Measurements from ENCODE around the gene FMNL2.
A peak's percentile ranks its signal among the peaks of the same experiment; 100 is the strongest.
"Not testable (repeated sequence)": the region's sequence is repeated elsewhere in the genome, so short reads cannot be mapped to it uniquely, and the experiment has no call there.

The FMNL2 gene

DNA sequence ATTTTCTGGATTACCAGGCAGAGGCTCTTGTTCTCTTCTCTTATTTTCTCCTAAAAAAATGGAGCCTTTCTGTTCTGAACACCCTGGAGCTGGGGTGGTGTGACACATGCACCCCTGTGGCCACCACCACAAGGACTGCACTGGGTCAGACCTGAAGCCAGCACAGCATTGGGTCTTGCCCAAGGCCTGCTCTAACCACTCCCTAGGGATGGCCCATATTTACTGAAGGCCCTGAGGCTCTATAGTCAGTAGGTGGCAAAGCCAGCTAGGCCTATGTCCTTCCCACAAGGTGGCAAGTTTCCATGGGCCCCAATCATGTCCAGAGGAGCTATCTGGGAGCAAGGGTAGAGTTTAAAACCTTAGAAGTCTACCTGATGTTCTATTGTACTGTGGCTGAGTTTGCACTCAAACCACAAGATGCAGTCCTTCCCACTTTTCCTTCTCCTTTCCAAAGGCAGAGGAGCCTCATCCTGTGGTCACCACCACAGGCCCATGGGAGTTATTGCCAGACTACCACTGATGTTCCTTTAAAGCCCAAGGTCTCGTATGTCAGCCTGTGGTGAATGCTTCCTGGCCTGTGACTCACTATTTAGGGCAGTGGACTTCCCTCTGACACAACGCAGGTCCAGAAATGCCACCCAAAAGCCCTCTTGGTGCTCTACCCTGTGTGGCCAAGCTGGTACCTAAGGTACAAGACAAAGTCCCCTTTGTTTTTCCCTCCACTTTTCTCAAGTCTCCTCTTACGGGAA lies 15.0 kb upstream of the FMNL2 start:
- Histone ChIP-seq H3K9ac (no peak overlapping the region), H3K27me3 (no peaks in the 10 kb centered on the region), H3K36me3 (no peaks in the 10 kb centered on the region), H3K4me1 (peaks cover 9 to 23% (median 18%) of the 10 kb centered on the region in 10 experiments), H4K20me1 (no peaks in the 10 kb centered on the region), H3K9me3 (replicated peaks in 1 of 11) (peaks cover 13 to 25% (median 20%) of the 10 kb centered on the region in 11 experiments; a peak in 19 of 22 replicates), H3K4me3 (no peak overlapping the region), H3K4me2 (peak overlapping the region; percentile 42 to 93 (median 81)), H3K27ac (peak overlapping the region in 1 of 11 experiments; percentile 31; a peak in 1 of 22 replicates)
- TF ChIP-seq Cebpa-rat (IDR thresholded peaks at IDR 0.05), result no peak

- no peak for TF ChIP-seq Cebpa-rat (IDR thresholded peaks at IDR 0.05)
- H3K27me3 ChIP-seq, result no peaks in the 10 kb centered on the region
- H3K4me2 ChIP-seq, result peak overlapping the region in 6 of 11 experiments; percentile 70 to 93 (median 87); a peak in 6 of 22 replicates
These were observed 14.2 kb upstream of the FMNL2 start for GRCh38 chr2:152320814-152321213.

GRCh38 chr2:152322222-152322621 lies 12.8 kb upstream of the FMNL2 start:
- H3K4me2 ChIP-seq, result no peak overlapping the region
- H3K27me3 ChIP-seq, result no peaks in the 10 kb centered on the region
- H4K20me1 ChIP-seq, result no peaks in the 10 kb centered on the region
- H3K4me3 ChIP-seq, result no peak overlapping the region
- TF ChIP-seq Cebpa-rat (IDR thresholded peaks at IDR 0.05), result no peak
- H3K4me1 ChIP-seq, result peaks cover 9 to 23% (median 18%) of the 10 kb centered on the region in 10 experiments
- H3K9ac ChIP-seq, result no peak overlapping the region
- peaks cover 0 to 10% (median 2%) of the 10 kb centered on the region in 11 experiments; a peak in 13 of 22 replicates for H3K9me3 ChIP-seq (replicated peaks in 1 of 11)
- H3K27ac ChIP-seq, result no peak overlapping the region
- H3K36me3 ChIP-seq, result no peaks in the 10 kb centered on the region

More at GRCh38 chr2:152320814-152321213, 14.2 kb upstream of the FMNL2 start:
- H3K9ac ChIP-seq, result no peak overlapping the region
- peak overlapping the region in 1 of 11 experiments; percentile 31; a peak in 1 of 22 replicates for H3K27ac ChIP-seq
- H3K4me1 ChIP-seq, result peaks cover 9 to 23% (median 18%) of the 10 kb centered on the region in 10 experiments
- H3K4me3 ChIP-seq, result no peak overlapping the region
- peaks cover 6 to 17% (median 13%) of the 10 kb centered on the region in 11 experiments; a peak in 16 of 22 replicates for H3K9me3 ChIP-seq (replicated peaks in 1 of 11)
- H3K36me3 ChIP-seq, result no peaks in the 10 kb centered on the region
- H4K20me1 ChIP-seq, result no peaks in the 10 kb centered on the region

- not testable (repeated sequence) for H4K20me1 ChIP-seq; H3K4me2 ChIP-seq; H3K27me3 ChIP-seq; H3K9me3 ChIP-seq (replicated peaks in 1 of 11); H3K4me1 ChIP-seq; H3K36me3 ChIP-seq; H3K27ac ChIP-seq; H3K9ac ChIP-seq; H3K4me3 ChIP-seq
These were observed 9.8 kb upstream of the FMNL2 start for GRCh38 chr2:152325126-152325525.

- Histone ChIP-seq H3K4me3 (no peak overlapping the region), H3K4me1 (no peaks in the 10 kb centered on the region), H4K20me1 (no peaks in the 10 kb centered on the region), H3K4me2 (no peak overlapping the region), H3K27ac (no peak overlapping the region), H3K9me3 (replicated peaks in 1 of 11) (no peaks in the 10 kb centered on the region), H3K36me3 (no peaks in the 10 kb centered on the region), H3K27me3 (no peaks in the 10 kb centered on the region), H3K9ac (no peak overlapping the region)
- no peak for TF ChIP-seq Cebpa-rat (IDR thresholded peaks at IDR 0.05)
These were observed 8.3 kb upstream of the FMNL2 start for GRCh38 chr2:152326710-152327109.

DNA sequence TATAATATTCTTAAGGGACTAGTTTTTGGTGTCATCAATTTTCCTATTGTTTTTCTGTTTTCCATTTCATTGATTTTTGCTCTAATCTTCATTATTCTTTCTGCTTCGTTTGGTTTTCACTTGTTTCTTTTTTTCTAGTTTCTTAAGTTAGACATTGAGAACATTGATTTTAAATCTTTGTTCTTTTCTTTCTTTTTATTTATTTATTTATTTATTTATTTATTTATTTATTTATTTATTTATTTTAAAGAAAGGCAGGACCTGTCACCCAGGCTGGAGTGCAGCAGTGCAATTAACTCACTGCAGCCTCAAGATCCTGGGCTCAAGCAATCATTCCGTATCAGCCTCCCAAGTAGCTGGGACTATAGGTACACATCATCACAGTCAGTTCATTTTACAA lies 7.0 kb upstream of the FMNL2 start:
- Histone ChIP-seq H3K9me3 (replicated peaks in 1 of 11) (no peaks in the 10 kb centered on the region), H3K4me2 (no peak overlapping the region), H3K9ac (no peak overlapping the region), H3K27me3 (no peaks in the 10 kb centered on the region), H3K36me3 (no peaks in the 10 kb centered on the region), H3K4me1 (peaks cover 0 to 4% (median 0%) of the 10 kb centered on the region in 10 experiments; a peak in 1 of 20 replicates), H3K27ac (no peak overlapping the region), H3K4me3 (no peak overlapping the region), H4K20me1 (no peaks in the 10 kb centered on the region)
- TF ChIP-seq Cebpa-rat (IDR thresholded peaks at IDR 0.05), result no peak

DNA sequence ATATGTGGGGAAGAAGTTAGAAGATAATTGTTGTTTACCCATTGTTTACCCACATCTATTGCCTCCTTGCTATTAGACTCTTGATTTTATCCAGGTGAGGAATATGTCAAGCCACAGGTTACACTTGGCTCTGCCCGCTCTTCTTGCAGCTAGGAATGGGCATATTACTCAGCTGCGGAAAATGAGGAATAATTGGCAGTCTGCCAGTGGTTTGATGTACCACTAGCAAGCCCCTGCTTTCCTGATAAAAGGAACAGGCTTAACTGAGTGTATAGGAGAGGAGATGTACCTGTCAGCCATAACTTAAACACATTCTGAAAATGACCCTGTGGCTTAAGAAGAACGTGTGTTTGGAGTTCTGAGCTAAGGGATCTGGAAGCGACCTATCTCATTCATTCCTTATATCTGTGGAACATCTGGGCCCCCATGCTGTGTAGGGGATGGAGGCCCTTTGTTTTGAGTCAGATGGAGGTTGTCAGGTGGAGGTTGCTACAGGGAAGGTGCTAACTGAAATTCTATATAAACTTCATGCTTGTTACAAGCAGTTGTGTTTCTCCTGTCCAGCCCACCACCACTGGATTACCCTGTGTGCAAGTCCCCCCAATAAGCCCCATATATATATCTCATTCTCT lies 4.6 kb upstream of the FMNL2 start:
- H3K9ac ChIP-seq, result no peak overlapping the region
- H3K4me3 ChIP-seq, result no peak overlapping the region
- peaks cover 0 to 7% (median 2%) of the 10 kb centered on the region in 10 experiments; a peak in 4 of 20 replicates for H3K4me1 ChIP-seq
- no peak for TF ChIP-seq Cebpa-rat (IDR thresholded peaks at IDR 0.05)
- no peaks in the 10 kb centered on the region for H3K27me3 ChIP-seq
- H4K20me1 ChIP-seq, result peaks cover 0 to 4% (median 0%) of the 10 kb centered on the region in 11 experiments; a peak in 10 of 22 replicates
- no peaks in the 10 kb centered on the region for H3K9me3 ChIP-seq (replicated peaks in 1 of 11)
- H3K36me3 ChIP-seq, result no peaks in the 10 kb centered on the region
- no peak overlapping the region for H3K4me2 ChIP-seq
- H3K27ac ChIP-seq, result no peak overlapping the region

DNA sequence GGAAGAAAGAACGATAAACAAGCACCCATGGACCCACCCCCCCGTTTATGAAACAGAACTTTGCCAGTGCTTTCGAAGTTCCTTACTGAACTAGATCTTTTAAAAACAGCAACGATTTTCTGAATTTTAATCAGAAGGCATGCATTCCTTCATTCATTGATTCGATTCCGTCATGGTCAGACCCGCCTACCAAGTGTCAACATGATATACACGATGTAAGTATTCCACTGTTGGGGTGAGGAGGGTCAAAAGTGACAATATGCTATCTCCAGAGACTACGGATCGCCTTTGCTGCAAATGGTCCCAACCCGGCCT lies 316 bp upstream of the FMNL2 start:
- peak overlapping the region; percentile 93 to 98 (median 96); a peak in 20 of 22 replicates for H3K9ac ChIP-seq
- peak overlapping the region; percentile 48 to 97 (median 83) for H3K4me2 ChIP-seq
- no peak for TF ChIP-seq Cebpa-rat (IDR thresholded peaks at IDR 0.05)
- peak overlapping the region in 9 of 11 experiments; percentile 83 to 98 (median 93); a peak in 12 of 22 replicates for H3K27ac ChIP-seq
- H3K4me1 ChIP-seq, result peaks cover 17 to 32% (median 27%) of the 10 kb centered on the region in 10 experiments
- H3K4me3 ChIP-seq, result peak overlapping the region; percentile 91 to 100 (median 96)
- H3K36me3 ChIP-seq, result peaks cover 0 to 17% (median 0%) of the 10 kb centered on the region in 11 experiments; a peak in 6 of 22 replicates
- peaks cover 25 to 47% (median 40%) of the 10 kb centered on the region in 11 experiments; a peak in 21 of 22 replicates for H4K20me1 ChIP-seq
- H3K27me3 ChIP-seq, result no peaks in the 10 kb centered on the region
- H3K9me3 ChIP-seq (replicated peaks in 1 of 11), result no peaks in the 10 kb centered on the region

DNA sequence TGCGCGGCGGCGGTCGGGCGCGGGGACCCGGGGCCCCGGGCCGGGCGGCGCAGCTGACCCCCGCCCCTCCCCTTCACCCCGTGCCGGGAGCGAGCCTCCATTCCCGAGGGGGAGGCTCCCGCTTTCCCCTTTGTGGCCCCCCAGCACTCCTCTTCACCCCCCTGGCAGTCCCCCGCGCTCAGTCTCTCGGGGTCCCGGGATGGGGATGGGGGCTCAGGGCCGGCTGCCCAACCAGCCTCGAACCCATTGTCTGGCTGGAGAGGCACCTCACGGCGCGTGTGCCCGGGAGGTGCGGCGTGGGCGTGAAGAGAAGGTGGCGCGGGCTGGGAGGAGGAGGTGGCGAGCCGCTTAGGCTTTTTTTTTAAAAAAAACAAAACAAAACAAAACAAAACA lies 748 bp downstream of the FMNL2 start:
- no peak for TF ChIP-seq Cebpa-rat (IDR thresholded peaks at IDR 0.05)
- Histone ChIP-seq H3K27ac (peak overlapping the region; percentile 81 to 98 (median 93)), H3K9ac (peak overlapping the region; percentile 93 to 98 (median 96)), H4K20me1 (peaks cover 36 to 58% (median 50%) of the 10 kb centered on the region in 11 experiments), H3K9me3 (replicated peaks in 1 of 11) (no peaks in the 10 kb centered on the region), H3K4me1 (peaks cover 27 to 42% (median 37%) of the 10 kb centered on the region in 10 experiments), H3K27me3 (no peaks in the 10 kb centered on the region), H3K36me3 (peaks cover 0 to 28% (median 5%) of the 10 kb centered on the region in 11 experiments; a peak in 10 of 22 replicates), H3K4me2 (peak overlapping the region; percentile 78 to 97 (median 93)), H3K4me3 (peak overlapping the region; percentile 91 to 100 (median 96))
